Ishikawa (cell line): ENCODE measurements around the gene NPAS2.
A peak's percentile ranks its signal among the peaks of the same experiment; 100 is the strongest.

ENCODE experiments used
- CEBPB ChIP-seq: IDR thresholded peaks from 2 replicates; pipeline ENCODE4 v1.6.1; 2012
- CREB1 ChIP-seq: IDR thresholded peaks from 2 replicates; pipeline ENCODE4 v1.6.1; 2012; ENCODE audit warnings: low read depth
- EGR1 ChIP-seq: IDR thresholded peaks from 2 replicates; pipeline ENCODE4 v1.6.1; 2012
- EP300 ChIP-seq: IDR thresholded peaks from 2 replicates; pipeline ENCODE4 v1.6.1; 2012; ENCODE audit warnings: borderline replicate concordance
- FOXM1 ChIP-seq: IDR thresholded peaks from 2 replicates; pipeline ENCODE4 v1.6.1; 2012; ENCODE audit warnings: low read depth, borderline replicate concordance
- MAX ChIP-seq: IDR thresholded peaks from 2 replicates; pipeline ENCODE4 v1.6.1; 2012
- NFIC ChIP-seq: IDR thresholded peaks from 2 replicates; pipeline ENCODE4 v1.6.1; 2012
- RAD21 ChIP-seq: IDR thresholded peaks from 2 replicates; pipeline ENCODE4 v1.6.1; 2012; ENCODE audit warnings: low read depth
- REST ChIP-seq: IDR thresholded peaks from 2 replicates; pipeline ENCODE4 v1.6.1; 2012; ENCODE audit warnings: low read depth, mild to moderate bottlenecking
- TAF1 ChIP-seq: IDR thresholded peaks from 2 replicates; pipeline ENCODE4 v1.6.1; 2012; ENCODE audit warnings: low read depth, mild to moderate bottlenecking
- TCF12 ChIP-seq: IDR thresholded peaks from 2 replicates; pipeline ENCODE4 v1.6.1; 2012; ENCODE audit warnings: low read depth
- TEAD4 ChIP-seq: IDR thresholded peaks from 2 replicates; pipeline ENCODE4 v1.6.1; 2012
- USF1 ChIP-seq: IDR thresholded peaks from 2 replicates; pipeline ENCODE4 v1.6.1; 2012
- YY1 ChIP-seq: IDR thresholded peaks from 2 replicates; pipeline ENCODE4 v1.6.1; 2012; ENCODE audit warnings: low read depth
- ZBTB7A ChIP-seq: IDR thresholded peaks from 2 replicates; pipeline ENCODE4 v1.6.1; 2012; ENCODE audit warnings: low read depth

The NPAS2 gene

GRCh38 chr2:100852447-100852846 lies 32.5 kb downstream of the NPAS2 start:
- no peak for TF ChIP-seq NFIC
- TF ChIP-seq USF1, result no peak
- no peak for TF ChIP-seq YY1

- TF ChIP-seq TEAD4 (0 out of 2 replicates have a peak, but pooled peaks have one; percentile 23), CEBPB (0 out of 2 replicates have a peak, but pooled peaks have one; percentile 50), EGR1 (no peak), MAX (peak; percentile 40; the same call in 1 of the 2 replicates)
These were observed 33.3 kb downstream of the NPAS2 start for GRCh38 chr2:100852999-100853908.

GRCh38 chr2:100853909-100854810 lies 34.2 kb downstream of the NPAS2 start:
- TF ChIP-seq USF1, result peak; percentile 23; the same call in 1 of the 2 replicates
- no peak for TF ChIP-seq EGR1

- no peak for TF ChIP-seq CREB1
- no peak for TF ChIP-seq TAF1
- no peak for TF ChIP-seq RAD21
- TF ChIP-seq ZBTB7A, result no peak
- TF ChIP-seq NFIC, result no peak
- no peak for TF ChIP-seq FOXM1
- TF ChIP-seq EP300, result no peak
- no peak for TF ChIP-seq TEAD4
- no peak for TF ChIP-seq USF1
- TF ChIP-seq TCF12, result no peak
- no peak for TF ChIP-seq MAX
- TF ChIP-seq CEBPB, result no peak
- no peak for TF ChIP-seq EGR1
- no peak for TF ChIP-seq YY1
- no peak for TF ChIP-seq REST
These were observed 35.1 kb downstream of the NPAS2 start for GRCh38 chr2:100855084-100855483.

GRCh38 chr2:100855606-100856005 lies 35.7 kb downstream of the NPAS2 start:
- TF ChIP-seq MAX, result no peak
- TF ChIP-seq CEBPB, result no peak
- no peak for TF ChIP-seq NFIC
- no peak for TF ChIP-seq YY1
- TF ChIP-seq CREB1, result no peak

- TF ChIP-seq TAF1 (no peak), EGR1 (no peak), ZBTB7A (no peak), YY1 (no peak), NFIC (no peak), FOXM1 (no peak), EP300 (no peak), TEAD4 (no peak)
These were observed 36.8 kb downstream of the NPAS2 start for GRCh38 chr2:100856732-100857131.

GRCh38 chr2:100857341-100857740 lies 37.4 kb downstream of the NPAS2 start:
- TF ChIP-seq FOXM1 (no peak), EP300 (no peak), YY1 (no peak), TEAD4 (no peak), EGR1 (no peak), NFIC (no peak), TAF1 (no peak), CEBPB (no peak), ZBTB7A (no peak), TCF12 (no peak), REST (no peak), RAD21 (no peak), MAX (no peak), CREB1 (no peak), USF1 (no peak)
